Activated CD4-positive, alpha-beta T cell treated with anti-CD3 and anti-CD28 coated beads, Interleukin-2, amount 10 ng/mL, durations not matched to agents 7 days and 5 days (primary cell): ENCODE data around the gene RYR1. TPM values are rescaled to one million over a fixed set of nuclear protein-coding genes. Genes with fewer than 3 reads are reported as not detected.

ENCODE experiments used
- CTCF ChIA-PET: fragments of 350-600 bp; sonication (Branson Sonifier 250); formaldehyde crosslinking; loops from one replicate; lab custom pipeline; 2021; ENCODE audit warnings: antibody characterized with exemption; lab: Charles Lee
- POLR2A ChIA-PET: fragments of 350-600 bp; sonication (Branson Sonifier 250); formaldehyde crosslinking; loops from one replicate; lab custom pipeline; 2021; ENCODE audit warnings: antibody characterized with exemption; lab: Charles Lee
- DNase-seq: peaks from one replicate; pipeline ENCODE4 v3.0.0-alpha.2; 2020
- H3K27ac Mint-ChIP-seq: one replicate; pipeline ENCODE4 v1.8.0; 2021; ENCODE audit warnings: mild to moderate bottlenecking, moderate library complexity, mixed read lengths
- H3K27me3 Mint-ChIP-seq: one replicate; pipeline ENCODE4 v1.8.0; 2021; ENCODE audit warnings: mixed read lengths
- H3K36me3 Mint-ChIP-seq: one replicate; pipeline ENCODE4 v1.8.0; 2021; ENCODE audit warnings: low read depth, mixed read lengths
- H3K4me1 Mint-ChIP-seq: one replicate; pipeline ENCODE4 v1.8.0; 2021; ENCODE audit warnings: mixed read lengths
- H3K4me3 Mint-ChIP-seq: one replicate; pipeline ENCODE4 v1.8.0; 2021; ENCODE audit warnings: mild to moderate bottlenecking, moderate library complexity, mixed read lengths
- H3K9me3 Mint-ChIP-seq: one replicate; pipeline ENCODE4 v1.8.0; 2021; ENCODE audit warnings: mixed read lengths
- total RNA-seq, 2 experiments: library from RNA; stranded (reverse); gene quantifications; one replicate each; pipeline ENCODE4 v1.2.3, GENCODE V29; 2021

RYR1 gene
- total RNA-seq, 2 experiments from 2014 or later = 0.79 to 1.0 TPM

DNA sequence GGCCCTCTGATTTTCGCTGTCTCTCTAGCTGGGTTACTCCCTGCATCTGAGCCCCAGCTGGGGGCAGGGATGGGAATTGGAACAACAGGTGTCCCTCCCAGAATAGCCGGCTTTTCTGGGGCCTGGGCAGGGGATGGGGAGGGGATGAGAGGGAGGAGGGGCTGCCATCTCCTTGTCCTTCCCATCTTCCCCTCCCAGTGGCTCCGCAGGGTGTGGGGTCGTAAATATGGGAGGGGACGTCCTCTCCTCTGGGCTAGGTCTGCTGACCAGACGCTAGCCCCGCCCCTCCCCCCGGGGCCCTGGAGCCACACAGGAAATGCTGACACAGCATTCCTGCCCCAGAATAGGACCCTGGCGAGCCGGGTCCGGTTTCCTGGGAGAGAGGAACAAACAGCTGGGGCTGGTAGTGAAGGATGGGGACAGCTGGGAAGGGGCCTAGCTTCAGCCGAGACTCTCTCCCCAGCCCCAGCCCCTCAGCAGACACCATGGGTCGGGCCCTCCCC lies 1.1 kb downstream of the RYR1 start:
- Mint-ChIP-seq H3K4me3 (no peak overlapping the region), H3K27me3 (peaks cover 8% of the 10 kb centered on the region)

DNA sequence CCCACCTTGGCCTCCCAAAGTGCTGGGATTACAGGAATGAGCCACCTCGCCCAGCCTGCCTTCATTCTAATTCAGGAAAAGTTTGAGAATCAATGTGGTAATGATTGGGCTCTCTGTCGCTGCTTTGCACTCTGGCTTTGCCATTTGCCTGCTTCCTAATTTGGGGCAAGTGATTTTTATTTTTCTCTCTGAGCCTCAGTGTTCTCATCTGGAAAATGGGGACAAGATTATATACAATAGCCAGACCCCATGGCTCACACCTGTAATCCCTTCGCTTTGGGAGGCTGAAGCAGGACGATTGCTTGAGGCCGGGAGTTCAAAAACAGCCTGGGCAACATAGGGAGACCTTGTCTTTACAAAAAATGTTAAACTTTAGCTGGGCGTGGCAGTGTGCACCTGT lies 3.8 kb downstream of the RYR1 start:
- POLR2A ChIA-PET = no interaction called here
- Mint-ChIP-seq H3K4me1 (peaks cover 13% of the 10 kb centered on the region), H3K36me3 (no peaks in the 10 kb centered on the region)

More for the DNA sequence above, 1.1 kb downstream of the RYR1 start:
- Mint-ChIP-seq H3K36me3 (no peaks in the 10 kb centered on the region), H3K27ac (no peak overlapping the region), H3K4me1 (peaks cover 13% of the 10 kb centered on the region), H3K9me3 (no peaks in the 10 kb centered on the region)
- POLR2A ChIA-PET = interaction anchor here (0.6 kb wide), 1 partner anchor 422 kb away, joined by 4 read pairs; no protein-coding TSS in a partner anchor
- CTCF ChIA-PET = interaction anchor here (1.0 kb wide), 1 partner anchor 32 kb away, joined by 4 read pairs; the partner anchor contains the start of gene FAM98C
- DNase-seq = no peak

DNA sequence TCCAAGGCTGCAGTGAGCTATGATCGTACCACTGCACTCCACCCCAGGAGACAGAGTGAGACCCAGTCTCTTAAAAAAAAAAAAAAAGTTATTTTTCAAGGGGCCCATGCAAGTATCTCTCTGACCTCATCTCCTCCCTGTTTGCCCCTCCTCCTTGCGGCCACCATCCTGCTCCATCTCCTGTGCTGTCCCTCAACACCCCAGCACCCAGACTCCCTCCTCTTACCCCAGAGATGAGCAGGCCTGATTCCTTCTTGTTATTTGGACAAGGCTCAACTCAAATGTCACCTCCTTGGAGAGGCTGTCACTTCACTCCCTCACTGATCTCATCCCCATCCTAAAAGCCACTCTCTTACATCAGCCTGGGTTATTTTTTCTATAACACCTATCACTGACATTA lies 4.4 kb downstream of the RYR1 start:
- H3K9me3 Mint-ChIP-seq = no peaks in the 10 kb centered on the region
- CTCF ChIA-PET = no interaction called here

More for the DNA sequence above, 3.8 kb downstream of the RYR1 start:
- Mint-ChIP-seq H3K9me3 (no peaks in the 10 kb centered on the region), H3K4me3 (no peak overlapping the region), H3K27ac (no peak overlapping the region), H3K27me3 (peaks cover 8% of the 10 kb centered on the region)
- DNase-seq = no peak
- CTCF ChIA-PET = interaction anchor here (0.7 kb wide), 1 partner anchor 35 kb away, joined by 4 read pairs; the partner anchor contains the start of gene FAM98C

DNA sequence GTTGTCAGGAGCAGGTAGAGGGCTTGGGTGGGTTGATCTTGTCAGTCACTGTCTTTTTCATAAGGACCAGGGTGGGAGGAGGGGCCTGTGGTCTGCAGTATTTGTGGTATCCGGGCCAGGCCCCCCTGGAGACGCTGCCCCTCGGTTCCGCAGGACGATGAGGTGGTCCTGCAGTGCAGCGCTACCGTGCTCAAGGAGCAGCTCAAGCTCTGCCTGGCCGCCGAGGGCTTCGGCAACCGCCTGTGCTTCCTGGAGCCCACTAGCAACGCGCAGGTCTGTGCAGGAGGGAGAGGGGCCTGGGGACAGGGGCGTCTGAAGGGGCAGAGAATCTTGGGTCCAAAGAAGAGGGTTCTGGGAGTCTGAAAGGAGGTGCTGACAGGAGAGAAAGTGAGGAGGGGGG lies 7.1 kb downstream of the RYR1 start:
- POLR2A ChIA-PET = no interaction called here
- Mint-ChIP-seq H3K4me1 (peaks cover 3% of the 10 kb centered on the region), H3K27me3 (no peaks in the 10 kb centered on the region), H3K36me3 (no peaks in the 10 kb centered on the region), H3K9me3 (no peaks in the 10 kb centered on the region), H3K4me3 (no peak overlapping the region), H3K27ac (no peak overlapping the region)
- CTCF ChIA-PET = interaction anchor here (0.9 to 1.6 kb wide), 2 partner anchors 15 to 38 kb away, joined by 3 to 6 read pairs; partner anchors contain the start of gene FAM98C
- DNase-seq = no peak

More for the DNA sequence above, 4.4 kb downstream of the RYR1 start:
- no peak overlapping the region for H3K27ac Mint-ChIP-seq
- peaks cover 7% of the 10 kb centered on the region for H3K27me3 Mint-ChIP-seq
- H3K36me3 Mint-ChIP-seq = no peaks in the 10 kb centered on the region
- no peak for DNase-seq
- H3K4me1 Mint-ChIP-seq = peaks cover 13% of the 10 kb centered on the region
- POLR2A ChIA-PET = interaction anchor here (0.6 kb wide), 1 partner anchor 1236 kb away, joined by 3 read pairs; no protein-coding TSS in a partner anchor
- no peak overlapping the region for H3K4me3 Mint-ChIP-seq

DNA sequence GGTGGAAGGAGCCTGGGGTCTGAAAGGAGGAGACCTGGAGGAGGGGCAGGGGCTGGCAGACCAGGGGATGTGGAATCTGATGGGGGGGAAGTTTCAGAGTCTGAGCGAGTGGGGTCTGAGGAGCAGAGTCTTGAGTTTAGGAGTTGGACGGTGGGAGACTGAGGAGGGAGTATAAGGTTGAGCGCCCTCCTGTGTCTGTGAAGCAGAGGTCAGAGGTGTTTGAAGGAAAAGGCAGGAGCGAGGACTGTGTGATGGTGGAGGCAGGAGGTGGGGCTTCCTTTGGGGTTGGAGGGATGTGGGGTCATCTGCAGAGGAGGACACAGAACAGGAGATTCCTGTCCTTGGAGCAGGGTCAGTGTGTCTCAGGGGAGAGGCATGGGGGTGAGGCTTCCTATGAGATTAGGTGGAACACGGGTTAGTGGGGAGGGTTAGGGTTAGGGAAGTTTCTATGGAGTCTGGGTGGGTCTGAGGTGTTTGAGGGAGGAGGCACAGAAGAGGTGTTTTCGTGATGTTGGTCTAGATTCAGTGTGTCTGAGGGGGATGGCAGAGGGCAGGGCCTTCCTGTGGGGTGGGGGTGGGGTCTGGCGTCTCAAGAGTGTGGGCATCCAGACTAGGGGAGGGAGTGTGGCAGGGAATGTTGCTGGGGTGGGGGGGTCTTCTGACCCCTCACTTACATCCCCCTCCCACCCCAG lies 8.3 kb downstream of the RYR1 start:
- H3K27me3 Mint-ChIP-seq = no peaks in the 10 kb centered on the region
- H3K9me3 Mint-ChIP-seq = no peaks in the 10 kb centered on the region
- no peak for DNase-seq
- ChIA-PET CTCF (no interaction called here), POLR2A (no interaction called here)
- no peak overlapping the region for H3K27ac Mint-ChIP-seq
- H3K4me1 Mint-ChIP-seq = peaks cover 4% of the 10 kb centered on the region
- H3K36me3 Mint-ChIP-seq = no peaks in the 10 kb centered on the region
- H3K4me3 Mint-ChIP-seq = no peak overlapping the region

DNA sequence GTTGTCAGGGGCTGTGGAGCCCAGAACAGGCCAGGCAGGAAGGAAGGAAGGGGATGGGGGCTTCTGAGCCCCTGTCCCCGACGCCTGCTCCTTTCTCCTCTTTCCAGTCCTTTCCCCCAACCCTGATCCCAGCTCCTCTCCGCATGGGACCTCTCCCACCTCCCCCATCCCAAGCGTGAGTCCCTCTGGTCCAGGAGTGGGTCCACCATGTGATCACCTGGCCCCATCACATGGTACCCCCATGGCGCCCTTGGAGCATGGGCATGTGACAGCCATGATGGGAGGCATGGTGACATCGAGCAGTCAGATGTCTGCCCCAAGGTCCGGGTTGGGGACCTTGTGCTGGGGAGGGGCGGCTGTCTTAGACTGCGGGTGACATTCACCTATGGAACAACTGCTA lies 9.2 kb downstream of the RYR1 start:
- no peak for DNase-seq
- ChIA-PET POLR2A (no interaction called here), CTCF (no interaction called here)
- peak overlapping the region; percentile 1 for H3K27ac Mint-ChIP-seq
- H3K27me3 Mint-ChIP-seq = no peaks in the 10 kb centered on the region
- no peak overlapping the region for H3K4me3 Mint-ChIP-seq
- no peaks in the 10 kb centered on the region for H3K9me3 Mint-ChIP-seq
- peaks cover 4% of the 10 kb centered on the region for H3K4me1 Mint-ChIP-seq
- no peaks in the 10 kb centered on the region for H3K36me3 Mint-ChIP-seq

DNA sequence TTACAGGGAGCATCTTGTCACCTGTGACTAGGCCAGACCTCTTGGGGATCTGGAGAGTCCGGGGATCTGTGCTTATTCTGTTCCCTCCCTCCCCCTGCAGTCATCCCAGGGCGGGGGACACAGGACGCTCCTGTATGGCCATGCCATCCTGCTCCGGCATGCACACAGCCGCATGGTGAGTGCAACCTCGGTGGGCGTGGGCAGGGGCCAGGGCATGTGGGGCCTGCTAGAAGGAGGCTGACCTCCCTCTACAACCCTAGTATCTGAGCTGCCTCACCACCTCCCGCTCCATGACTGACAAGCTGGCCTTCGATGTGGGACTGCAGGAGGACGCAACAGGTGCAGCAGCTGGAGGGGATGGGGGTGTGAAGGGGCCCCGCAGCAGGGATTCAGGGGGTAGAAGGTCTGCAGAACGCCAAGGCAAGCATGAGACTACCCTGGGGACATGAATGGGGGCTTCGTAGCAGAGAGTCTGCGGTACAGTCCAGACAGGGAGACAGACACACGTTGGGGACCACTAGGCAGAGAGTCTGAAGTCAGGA lies 10.0 kb downstream of the RYR1 start:
- Mint-ChIP-seq H3K4me3 (no peak overlapping the region), H3K4me1 (peaks cover 4% of the 10 kb centered on the region), H3K9me3 (no peaks in the 10 kb centered on the region), H3K27ac (no peak overlapping the region), H3K36me3 (no peaks in the 10 kb centered on the region), H3K27me3 (no peaks in the 10 kb centered on the region)
- ChIA-PET POLR2A (no interaction called here), CTCF (no interaction called here)
- DNase-seq = no peak

DNA sequence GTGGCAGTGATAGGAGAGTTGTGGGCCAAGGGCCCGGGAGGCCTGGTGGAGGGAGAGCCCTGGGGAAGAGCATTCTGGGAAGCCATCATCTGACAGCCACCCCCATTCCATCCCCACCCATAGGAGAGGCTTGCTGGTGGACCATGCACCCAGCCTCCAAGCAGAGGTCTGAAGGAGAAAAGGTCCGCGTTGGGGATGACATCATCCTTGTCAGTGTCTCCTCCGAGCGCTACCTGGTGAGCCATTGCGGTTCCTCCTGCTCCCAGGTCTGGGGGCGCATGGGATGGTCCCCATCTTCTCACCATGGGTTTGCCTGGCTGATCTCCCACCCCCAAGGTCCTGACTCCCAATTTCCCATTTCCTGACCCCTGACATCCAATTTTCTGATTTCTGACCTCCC lies 10.5 kb downstream of the RYR1 start:
- POLR2A ChIA-PET = no interaction called here
- no peaks in the 10 kb centered on the region for H3K36me3 Mint-ChIP-seq
- H3K9me3 Mint-ChIP-seq = no peaks in the 10 kb centered on the region
- no peak overlapping the region for H3K4me3 Mint-ChIP-seq
- H3K4me1 Mint-ChIP-seq = peaks cover 4% of the 10 kb centered on the region
- H3K27ac Mint-ChIP-seq = no peak overlapping the region
- DNase-seq = no peak
- no peaks in the 10 kb centered on the region for H3K27me3 Mint-ChIP-seq
- CTCF ChIA-PET = no interaction called here

DNA sequence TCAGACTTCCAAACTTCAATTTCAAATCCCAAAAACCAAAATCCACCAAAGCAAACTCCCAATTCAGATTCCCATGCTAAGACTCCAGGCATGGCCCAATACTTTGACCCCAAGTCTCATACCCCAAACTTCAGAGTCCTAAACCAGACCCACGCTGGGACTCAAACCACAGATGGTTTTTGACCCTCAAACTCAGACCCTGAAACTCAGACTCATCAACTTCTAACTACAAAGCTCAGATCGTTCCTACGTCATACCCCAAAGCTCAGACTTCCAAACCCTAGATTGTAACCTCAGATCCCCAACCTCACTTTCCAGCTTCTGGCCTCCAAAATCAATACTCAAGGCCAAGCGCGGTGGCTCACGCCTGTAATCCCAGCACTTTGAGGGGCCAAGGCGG lies 11.9 kb downstream of the RYR1 start:
- Mint-ChIP-seq H3K36me3 (no peaks in the 10 kb centered on the region), H3K27me3 (no peaks in the 10 kb centered on the region), H3K27ac (no peak overlapping the region), H3K9me3 (no peaks in the 10 kb centered on the region), H3K4me1 (peaks cover 4% of the 10 kb centered on the region), H3K4me3 (no peak overlapping the region)
- POLR2A ChIA-PET = no interaction called here
- CTCF ChIA-PET = interaction anchor here (0.6 kb wide), 1 partner anchor 380 kb away, joined by 3 read pairs; no protein-coding TSS in a partner anchor
- DNase-seq = no peak

DNA sequence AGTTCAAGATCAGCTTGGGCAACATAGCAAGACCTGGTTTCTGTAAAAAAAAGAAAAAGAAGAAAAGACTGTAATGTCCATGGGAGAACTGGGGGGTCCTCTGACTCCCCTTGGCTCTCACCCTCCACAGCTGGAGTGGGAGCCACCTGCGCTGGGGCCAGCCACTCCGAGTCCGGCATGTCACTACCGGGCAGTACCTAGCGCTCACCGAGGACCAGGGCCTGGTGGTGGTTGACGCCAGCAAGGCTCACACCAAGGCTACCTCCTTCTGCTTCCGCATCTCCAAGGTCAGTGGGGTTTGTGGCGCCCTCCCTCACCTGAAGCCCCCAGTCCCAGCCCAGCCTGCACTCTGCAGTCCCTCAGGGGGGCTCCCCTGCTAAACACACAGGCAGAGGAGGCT lies 14.7 kb downstream of the RYR1 start:
- DNase-seq = no peak
- ChIA-PET CTCF (interaction anchor here (1.1 kb wide), 1 partner anchor 46 kb away, joined by 3 read pairs; the partner anchor contains the start of gene FAM98C), POLR2A (no interaction called here)
- H3K4me1 Mint-ChIP-seq = peaks cover 2% of the 10 kb centered on the region
- H3K9me3 Mint-ChIP-seq = no peaks in the 10 kb centered on the region
- no peak overlapping the region for H3K27ac Mint-ChIP-seq
- no peaks in the 10 kb centered on the region for H3K36me3 Mint-ChIP-seq
- no peak overlapping the region for H3K4me3 Mint-ChIP-seq
- H3K27me3 Mint-ChIP-seq = no peaks in the 10 kb centered on the region

DNA sequence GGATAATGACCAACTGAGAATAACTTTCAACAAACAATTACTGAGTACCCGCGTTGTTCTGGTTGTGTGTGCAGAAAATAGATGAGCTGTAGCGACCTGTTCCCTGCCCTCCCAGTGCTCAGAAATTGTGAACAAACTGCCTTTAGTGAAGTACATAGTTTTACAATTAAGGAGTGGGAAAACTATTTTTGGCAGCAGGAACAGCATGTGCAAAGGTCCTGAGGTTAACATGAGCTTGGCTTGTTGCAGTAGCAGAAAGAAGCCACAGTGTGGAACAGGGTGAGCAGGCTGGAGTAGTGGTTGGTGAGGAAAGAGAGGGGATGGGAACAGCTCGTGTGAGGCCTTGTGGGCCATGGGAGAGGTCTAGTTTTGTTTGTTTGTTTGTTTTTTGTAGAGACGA lies 16.0 kb downstream of the RYR1 start:
- ChIA-PET CTCF (interaction anchor here (1.7 kb wide), 1 partner anchor 46 kb away, joined by 5 read pairs; the partner anchor contains the start of gene FAM98C), POLR2A (no interaction called here)
- no peak overlapping the region for H3K4me3 Mint-ChIP-seq
- H3K9me3 Mint-ChIP-seq = no peaks in the 10 kb centered on the region
- no peaks in the 10 kb centered on the region for H3K27me3 Mint-ChIP-seq
- peaks cover 4% of the 10 kb centered on the region for H3K4me1 Mint-ChIP-seq
- H3K36me3 Mint-ChIP-seq = no peaks in the 10 kb centered on the region
- peak overlapping the region; percentile 43 for H3K27ac Mint-ChIP-seq
- DNase-seq = no peak

DNA sequence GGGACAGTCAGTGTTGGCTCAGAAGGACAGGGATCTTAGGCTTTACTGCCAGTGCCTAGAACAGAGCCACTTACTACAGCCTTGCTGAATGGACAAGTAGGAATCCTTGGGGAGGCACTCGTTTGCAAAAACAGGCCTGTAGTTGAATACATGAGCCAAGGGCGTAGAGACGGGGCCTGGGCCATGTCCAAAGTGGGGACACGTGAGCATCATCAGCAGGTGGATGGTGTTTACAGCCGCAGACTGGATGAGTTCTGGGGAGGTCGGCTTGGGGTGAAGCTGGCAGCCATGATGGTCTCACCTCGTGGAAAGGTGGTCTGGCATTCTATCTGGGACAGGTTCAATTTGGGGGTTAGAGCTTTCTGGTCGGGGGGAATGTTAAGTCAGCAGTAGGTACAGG lies 17.5 kb downstream of the RYR1 start:
- H3K36me3 Mint-ChIP-seq = no peaks in the 10 kb centered on the region
- POLR2A ChIA-PET = no interaction called here
- CTCF ChIA-PET = interaction anchor here (1.7 kb wide), 1 partner anchor 48 kb away, joined by 5 read pairs; the partner anchor contains the start of gene FAM98C
- H3K27ac Mint-ChIP-seq = no peak overlapping the region
- peaks cover 3% of the 10 kb centered on the region for H3K4me1 Mint-ChIP-seq
- no peak for DNase-seq
- no peaks in the 10 kb centered on the region for H3K27me3 Mint-ChIP-seq
- H3K4me3 Mint-ChIP-seq = no peak overlapping the region
- no peaks in the 10 kb centered on the region for H3K9me3 Mint-ChIP-seq

DNA sequence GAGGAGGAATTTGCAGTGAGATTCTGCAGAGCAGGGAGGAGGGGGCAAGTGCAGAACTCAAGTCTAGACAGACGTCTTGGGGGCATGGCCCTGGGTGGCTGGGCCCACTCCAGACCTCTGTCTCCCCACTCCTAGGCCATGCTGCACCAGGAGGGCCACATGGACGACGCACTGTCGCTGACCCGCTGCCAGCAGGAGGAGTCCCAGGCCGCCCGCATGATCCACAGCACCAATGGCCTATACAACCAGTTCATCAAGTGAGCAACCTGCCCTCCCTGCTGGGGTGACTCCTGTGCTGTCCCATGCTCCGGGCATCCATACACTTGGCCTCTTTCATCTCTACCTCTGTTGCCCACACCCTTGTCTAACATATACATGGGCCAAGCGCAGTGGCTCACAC lies 18.1 kb downstream of the RYR1 start:
- CTCF ChIA-PET = no interaction called here
- no peak for DNase-seq
- no peaks in the 10 kb centered on the region for H3K27me3 Mint-ChIP-seq

More for the DNA sequence above, 18.1 kb downstream of the RYR1 start:
- no peak overlapping the region for H3K27ac Mint-ChIP-seq
- no peaks in the 10 kb centered on the region for H3K9me3 Mint-ChIP-seq
- no peaks in the 10 kb centered on the region for H3K36me3 Mint-ChIP-seq
- H3K4me1 Mint-ChIP-seq = peaks cover 3% of the 10 kb centered on the region
- no peak overlapping the region for H3K4me3 Mint-ChIP-seq
- POLR2A ChIA-PET = no interaction called here
